HT-29 (cell line): Measurements from ENCODE around the gene MAP2K3. TPM values are rescaled to one million over a fixed set of nuclear protein-coding genes. Genes with fewer than 3 reads are reported as not detected.
"Not testable (repeated sequence)": the region's sequence is repeated elsewhere in the genome, so short reads cannot be mapped to it uniquely, and the experiment has no call there.

Source experiments
- DNase-seq: peaks from one replicate; pipeline ENCODE4 v3.0.0-alpha.2; 2015; ENCODE audit warnings: low spot score
- total RNA-seq: library from RNA; depleted of rRNA; stranded (reverse); fragments of >200 nt; shearing (Covaris generic); gene quantifications from 2 replicates; pipeline ENCODE4 v1.2.3, GENCODE V29; 2014

The MAP2K3 gene
- total RNA-seq, 1 experiment from 2014 or later: 89.9 TPM

GRCh38 chr17:21350495-21350894, 66.0 kb downstream of the MAP2K3 start:
- not testable (repeated sequence) for DNase-seq

DNA sequence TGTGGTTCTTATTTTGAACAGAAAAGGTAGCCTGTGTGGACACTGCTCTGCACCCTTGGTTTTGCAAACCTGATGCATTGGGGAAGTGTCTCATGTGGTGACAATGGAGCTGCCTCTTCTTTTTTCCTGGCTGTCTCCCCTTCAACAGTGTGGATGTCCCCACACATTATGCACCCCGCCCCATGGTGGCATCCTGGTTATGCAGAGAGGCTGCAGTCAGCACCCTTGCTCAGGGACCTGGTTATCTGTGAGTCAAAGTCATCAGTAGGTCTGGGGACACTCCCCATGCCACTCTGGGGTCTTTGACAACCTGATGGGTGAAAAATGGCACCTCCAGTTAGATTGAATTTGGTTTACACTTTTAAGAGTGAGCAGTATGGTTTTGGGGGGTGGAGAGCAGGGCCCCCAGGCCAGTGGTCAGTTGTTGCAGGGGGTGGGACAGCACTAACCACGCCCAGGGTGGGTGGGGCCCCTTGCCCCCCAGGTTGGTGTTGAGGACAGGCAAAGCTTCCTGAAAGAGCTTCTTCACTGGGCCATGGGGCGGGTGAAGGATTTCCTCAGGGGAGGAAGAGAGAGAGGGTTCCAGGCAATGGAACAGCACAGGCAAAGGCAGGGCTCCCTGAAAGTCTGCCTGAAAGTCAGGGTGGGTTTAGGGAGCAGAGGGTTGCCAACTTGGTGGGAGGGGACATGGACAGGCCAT, 67.0 kb downstream of the MAP2K3 start:
- DNase-seq: no peak

DNA sequence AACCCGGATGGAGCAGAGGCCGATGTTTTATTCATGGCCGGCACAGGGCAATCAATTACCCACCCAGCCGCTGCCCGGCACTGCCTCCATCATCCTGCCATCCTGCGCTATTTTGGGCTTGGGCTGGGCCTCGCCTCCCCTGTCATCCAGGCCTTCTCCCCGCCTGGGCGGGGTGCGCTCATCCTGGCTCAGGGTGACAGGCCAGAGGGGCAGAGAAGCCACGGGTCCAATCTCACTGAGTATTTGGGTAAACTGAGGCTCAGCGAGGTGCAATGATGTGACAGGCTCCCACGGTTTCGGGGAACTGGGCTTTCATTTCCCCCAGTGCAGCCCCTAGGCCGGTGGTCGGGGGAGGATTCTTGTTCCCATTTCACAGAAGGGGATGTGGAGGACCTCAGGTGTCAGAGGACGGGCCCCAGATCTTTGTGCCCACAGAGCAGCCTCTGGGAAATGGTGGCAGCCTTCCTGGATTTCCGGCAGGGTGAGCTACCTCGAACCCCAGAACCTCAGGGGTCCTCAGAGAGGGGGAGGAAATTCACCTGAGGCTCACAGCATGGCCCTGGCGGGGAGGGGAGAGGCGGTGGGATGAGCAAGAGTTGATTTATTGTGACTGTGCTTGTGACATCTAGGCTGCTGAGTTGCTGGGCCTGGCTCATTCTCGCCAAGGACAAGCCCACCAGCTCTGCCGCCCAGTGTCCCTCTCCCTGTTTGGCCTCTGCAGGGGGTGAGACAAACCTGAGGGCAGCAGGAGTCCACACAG, 67.9 kb downstream of the MAP2K3 start:
- no peak for DNase-seq

GRCh38 chr17:21352981-21353265, 68.4 kb downstream of the MAP2K3 start:
- no peak for DNase-seq

DNA sequence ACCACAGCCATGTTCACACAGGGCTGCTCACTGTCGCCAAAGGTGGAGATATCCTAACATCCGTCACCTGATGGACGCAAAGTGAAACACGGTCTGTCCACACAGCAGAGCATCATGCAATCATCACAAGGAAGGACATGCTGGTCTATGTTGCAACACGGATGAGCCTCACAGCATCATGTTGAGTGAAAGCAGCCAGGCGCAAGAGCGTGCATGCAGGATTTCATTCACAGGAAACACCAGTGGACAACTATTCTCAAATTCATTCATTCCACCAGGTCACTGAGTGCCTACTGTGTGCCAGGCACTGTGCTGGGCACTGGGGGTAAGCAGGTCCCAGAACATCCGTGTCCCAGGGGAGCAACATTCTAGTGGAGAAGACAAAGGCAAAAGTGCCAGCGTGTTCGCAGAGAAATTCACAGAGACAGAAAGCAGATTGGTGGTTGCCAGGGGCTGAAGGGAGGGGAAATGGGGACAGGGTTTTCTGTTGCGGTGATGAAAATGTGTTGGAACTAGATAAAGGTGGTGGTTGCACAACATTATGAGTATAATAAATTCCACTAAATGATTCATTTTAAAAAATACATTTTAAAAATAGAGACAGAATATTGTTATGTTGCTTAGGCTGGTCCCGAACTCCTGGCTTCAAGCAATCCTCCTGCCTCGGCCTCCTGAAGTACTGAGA, 69.0 kb downstream of the MAP2K3 start:
- DNase-seq: no peak

- DNase-seq: no peak
Measured at GRCh38 chr17:21354796-21355385, 70.4 kb downstream of the MAP2K3 start.

GRCh38 chr17:21355586-21355985, 71.1 kb downstream of the MAP2K3 start:
- DNase-seq: no peak

- DNase-seq: no peak
Measured at GRCh38 chr17:21356537-21357127, 72.1 kb downstream of the MAP2K3 start.

DNA sequence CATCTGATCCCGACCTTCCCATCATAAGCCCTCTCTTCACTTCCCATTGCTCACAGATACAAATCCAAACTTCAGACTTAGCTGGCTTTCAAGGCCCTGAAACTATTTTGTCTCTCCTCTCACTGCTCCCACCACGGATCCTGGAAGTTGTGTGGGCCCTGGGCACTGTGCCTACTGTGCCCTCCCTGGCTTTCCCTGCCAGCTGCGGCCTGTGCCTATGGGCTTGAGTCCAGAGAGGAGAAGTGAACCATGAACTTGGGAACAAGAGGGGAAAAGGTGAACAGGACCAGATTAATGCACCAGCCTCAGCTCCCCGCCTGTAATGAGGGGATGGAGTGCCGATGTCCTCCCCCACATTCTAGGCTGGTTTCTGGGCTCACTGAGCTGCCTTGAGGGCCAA, 72.8 kb downstream of the MAP2K3 start:
- no peak for DNase-seq

DNA sequence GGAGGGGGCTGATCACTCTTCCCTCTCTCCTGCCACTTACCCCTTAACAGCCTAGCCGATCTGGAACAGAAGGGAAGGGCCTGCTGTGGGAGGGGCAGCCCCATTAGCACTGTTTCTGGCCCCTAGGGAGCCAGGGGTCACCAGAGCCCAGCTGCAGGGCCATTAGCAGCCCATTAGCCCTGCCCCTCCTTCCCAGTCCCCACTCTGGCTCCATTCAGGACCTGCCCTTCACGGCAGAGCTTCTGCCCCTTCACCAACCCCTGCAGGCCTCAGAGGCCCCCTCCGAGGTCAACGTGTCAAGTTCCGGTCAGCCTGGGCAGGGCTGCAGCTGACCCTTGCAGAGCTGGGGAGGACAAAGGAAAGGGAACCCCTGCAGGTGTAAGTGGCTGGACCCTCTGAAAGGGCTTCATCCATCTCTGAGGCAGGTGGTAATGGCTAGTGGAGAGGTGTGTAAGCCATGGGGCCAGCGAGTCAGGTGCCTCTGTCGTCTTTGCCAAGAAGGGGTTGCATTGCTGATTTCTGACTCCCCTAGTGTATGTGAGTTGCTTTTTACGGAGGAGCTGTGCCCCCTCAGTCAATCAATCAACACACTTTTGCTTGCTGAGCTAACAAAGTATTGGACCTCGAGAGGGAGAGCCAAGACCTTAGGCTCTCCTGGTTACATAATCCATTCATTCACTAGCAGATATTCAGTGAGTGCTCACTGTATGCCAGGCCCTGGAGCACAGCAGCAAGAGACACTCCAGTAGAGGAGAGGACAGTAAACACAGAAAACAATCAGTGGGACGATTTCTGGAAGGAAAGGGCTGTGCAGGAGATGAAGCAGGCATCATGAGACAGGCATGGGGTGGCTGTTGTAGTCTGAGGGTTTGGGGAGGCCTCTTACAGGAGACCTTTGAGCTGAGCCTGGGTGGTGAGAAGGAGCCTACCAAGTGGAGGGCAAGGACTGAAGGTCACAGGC, 73.5 kb downstream of the MAP2K3 start:
- no peak for DNase-seq

DNA sequence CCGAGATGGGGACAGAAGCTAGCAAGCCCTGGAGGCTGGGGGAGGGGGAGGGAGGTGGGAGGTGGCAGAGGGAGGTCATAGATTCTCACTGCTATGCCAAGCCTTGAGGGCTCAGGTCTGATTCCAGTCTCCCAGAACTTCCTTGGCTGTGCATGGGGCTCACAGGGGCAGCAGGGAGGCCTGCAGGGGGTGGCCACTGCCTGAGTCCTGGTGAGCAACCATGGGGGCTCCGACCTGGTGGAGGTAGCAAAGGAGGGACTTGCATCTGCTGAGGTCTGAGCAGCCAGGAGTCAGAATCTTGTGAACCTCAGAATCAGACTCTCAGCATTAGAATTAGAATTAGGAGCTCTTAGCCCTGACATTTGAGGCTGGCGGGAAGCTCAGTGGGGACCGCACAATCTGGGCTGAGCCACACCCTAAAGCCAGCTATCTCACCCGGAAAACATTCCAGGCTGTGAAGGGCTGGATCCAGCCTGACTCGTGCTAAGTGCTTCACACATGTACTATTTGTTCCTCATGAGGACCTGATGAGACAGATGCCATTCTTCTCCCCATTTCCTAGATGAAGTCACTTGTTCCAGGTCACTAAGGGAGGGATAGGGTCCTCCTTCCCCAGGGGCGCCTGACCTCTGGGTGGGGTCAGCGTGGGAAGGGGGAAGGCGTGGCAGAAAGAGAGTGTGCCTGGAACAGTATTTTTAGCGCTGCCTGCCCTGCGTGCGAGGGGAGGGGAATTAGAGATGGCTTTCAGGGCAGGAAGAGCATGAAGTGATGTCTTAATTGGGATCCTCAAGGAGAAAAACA, 74.4 kb downstream of the MAP2K3 start:
- DNase-seq: no peak

DNA sequence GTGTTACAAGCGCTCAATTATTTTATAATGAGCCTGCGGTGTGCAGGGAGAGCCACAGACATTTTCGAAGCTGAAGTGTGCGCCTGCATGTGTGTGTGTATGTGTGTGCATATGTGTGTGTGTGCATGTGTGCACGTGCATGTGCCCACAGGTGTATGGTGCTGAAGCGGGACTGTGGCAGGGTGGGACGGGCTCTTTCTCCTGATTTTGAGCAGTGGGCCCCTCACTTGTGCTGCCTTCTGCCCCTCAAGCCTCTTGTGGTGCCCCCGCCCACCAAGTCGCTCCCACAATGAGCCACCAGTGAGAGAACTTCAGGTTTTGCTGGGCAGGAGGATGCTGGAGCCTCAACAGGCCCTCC, 75.0 kb downstream of the MAP2K3 start:
- DNase-seq: no peak

- no peak for DNase-seq
Measured at GRCh38 chr17:21360048-21360447, 75.5 kb downstream of the MAP2K3 start.

GRCh38 chr17:21361020-21361809, 76.7 kb downstream of the MAP2K3 start:
- DNase-seq: no peak

- DNase-seq: no peak
Measured at GRCh38 chr17:21362331-21362931, 77.9 kb downstream of the MAP2K3 start.

DNA sequence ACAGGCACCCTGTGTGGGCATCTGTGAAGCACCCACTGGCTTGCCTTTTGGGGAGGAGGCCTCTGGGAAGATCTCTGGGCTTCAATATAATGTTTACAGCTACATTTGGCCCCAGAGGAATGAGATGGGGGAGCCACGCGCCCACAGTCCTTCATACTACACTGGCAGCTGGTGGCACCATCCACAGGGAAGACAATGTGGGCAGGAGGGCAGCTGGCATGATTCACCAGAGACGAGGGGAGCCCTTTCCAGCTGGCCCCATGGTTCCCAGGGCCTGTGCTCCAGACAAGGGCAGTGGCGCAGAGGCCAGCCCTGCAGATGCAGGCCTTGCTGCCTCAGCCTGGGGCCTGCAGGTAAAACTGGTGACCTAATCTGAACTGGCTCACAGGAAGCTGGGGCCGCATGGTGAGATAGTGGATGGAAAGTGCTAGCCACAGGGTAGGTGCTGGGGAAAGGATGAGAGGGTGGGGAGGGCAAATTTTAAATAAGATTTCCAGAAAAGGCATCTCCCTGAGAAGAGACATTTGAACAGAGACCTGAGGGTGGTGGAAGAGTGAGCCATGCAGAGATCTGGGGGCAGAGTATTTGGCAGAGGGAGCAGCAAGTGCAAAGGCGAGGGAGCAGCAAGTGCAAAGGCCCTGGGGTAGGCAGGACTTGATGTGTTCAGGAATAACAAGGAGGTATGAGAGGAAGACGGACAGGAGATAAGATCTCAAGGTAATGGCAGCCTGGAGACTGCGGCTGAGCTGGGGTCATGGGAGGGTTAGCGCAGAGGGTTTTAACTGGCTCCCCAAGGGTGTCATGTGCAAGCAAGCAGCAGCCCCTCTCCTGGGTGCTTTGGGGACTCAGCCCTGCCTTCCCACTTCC, 79.5 kb downstream of the MAP2K3 start:
- DNase-seq: no peak
